ENCODE results near the gene HCST. TPM values are rescaled to one million over a fixed set of nuclear protein-coding genes. Genes with fewer than 3 reads are reported as not detected.

HCST gene
- total RNA-seq, 4 donors from 2014 or later, result 1.3 TPM; not detected in 3

DNA sequence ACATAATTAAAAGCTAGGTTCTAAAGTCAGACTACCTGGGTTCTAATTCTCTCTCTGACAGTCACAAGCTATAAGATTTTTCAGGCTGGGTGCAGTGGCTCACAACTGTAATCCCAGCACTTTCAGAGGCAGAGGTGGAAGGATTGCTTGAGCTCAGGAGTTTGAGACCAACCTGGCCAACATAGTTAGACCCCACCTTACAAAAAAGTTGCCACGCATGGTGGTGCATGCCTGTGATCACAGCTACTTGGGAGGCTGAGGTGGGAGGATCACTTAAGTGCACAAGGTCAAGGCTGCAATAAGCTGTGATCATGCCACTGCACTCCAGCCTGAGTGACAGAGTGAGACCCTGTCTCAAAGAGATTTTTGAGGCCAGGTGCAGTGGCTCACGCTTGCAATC, 8.0 kb upstream of the HCST start:
- TF ChIP-seq CTCF (IDR thresholded peaks at IDR 0.05) (no peak), POLR2A (IDR thresholded peaks at IDR 0.05) (no peak)
- H3K9me3 ChIP-seq, result no peaks in the 10 kb centered on the region
- H3K27ac ChIP-seq, result no peak overlapping the region
- no peaks in the 10 kb centered on the region for H3K27me3 ChIP-seq
- peaks cover 16 to 87% (median 28%) of the 10 kb centered on the region in 3 donors for H3K36me3 ChIP-seq
- no peak for DNase-seq
- WGBS, 2 donors, result 100% methylated on average over 1 to 2 of the region's 2 CpGs
- intact Hi-C loops (cut with DNase I), result no loop called here
- peaks cover 4 to 27% (median 14%) of the 10 kb centered on the region in 3 donors for H3K4me1 ChIP-seq
- H3K4me3 ChIP-seq, result no peak overlapping the region

DNA sequence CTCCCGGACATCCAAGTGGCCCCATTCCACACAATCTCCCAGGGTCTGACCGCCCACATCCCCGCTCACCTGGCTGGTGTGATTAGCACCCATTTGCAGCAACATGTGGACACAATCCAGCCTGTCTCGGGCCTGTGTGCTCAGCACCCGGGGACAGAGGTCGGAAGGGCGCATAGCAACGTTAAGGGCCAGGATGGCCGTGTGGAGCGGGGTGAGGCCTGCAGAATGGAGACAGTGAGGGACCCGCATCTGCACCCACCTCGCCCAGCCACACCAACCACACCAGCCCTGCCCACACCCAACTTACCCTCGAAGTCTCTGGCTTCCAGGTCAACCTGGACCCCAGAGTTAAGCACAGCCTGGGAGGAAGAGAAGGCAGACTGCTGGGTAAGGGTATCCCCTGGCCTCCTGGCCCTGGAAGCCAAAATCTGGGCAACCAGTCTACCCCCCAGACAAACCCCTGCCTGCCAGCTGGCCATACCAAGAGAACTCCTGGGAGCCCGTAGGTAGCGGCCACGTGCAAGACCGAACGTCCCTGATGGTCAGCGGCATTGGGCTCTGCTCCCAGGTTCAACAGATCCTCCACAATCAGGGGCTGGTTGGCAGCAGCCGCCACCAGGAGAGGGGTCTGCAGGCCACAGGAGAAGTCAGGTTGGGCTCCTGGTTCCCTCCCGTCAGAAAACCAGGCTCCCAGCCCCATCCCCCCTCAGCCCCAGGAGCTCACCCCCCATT, 6.3 kb upstream of the HCST start:
- peaks cover 16 to 70% (median 18%) of the 10 kb centered on the region in 3 donors for H3K36me3 ChIP-seq

GRCh38 chr19:35896643-35897040, 5.7 kb upstream of the HCST start:
- TF ChIP-seq CTCF (IDR thresholded peaks at IDR 0.05) (no peak), POLR2A (IDR thresholded peaks at IDR 0.05) (no peak)
- intact Hi-C loops (cut with DNase I), result loop anchor here (5.0 kb wide), 1 partner anchor 36 kb away; no protein-coding TSS in a partner anchor
- Histone ChIP-seq H3K36me3 (peaks cover 16 to 64% (median 18%) of the 10 kb centered on the region in 3 donors), H3K4me3 (no peak overlapping the region), H3K4me1 (peaks cover 4 to 47% (median 23%) of the 10 kb centered on the region in 3 donors), H3K27ac (no peak overlapping the region), H3K9me3 (no peaks in the 10 kb centered on the region), H3K27me3 (no peaks in the 10 kb centered on the region)
- WGBS, 2 donors, result 70 to 95% methylated on average over 4 to 8 of the region's 13 CpGs
- no peak for DNase-seq

More for the DNA sequence above, 6.3 kb upstream of the HCST start:
- WGBS, 2 donors, result 84 to 95% methylated on average over 7 to 9 of the region's 21 CpGs
- Histone ChIP-seq H3K9me3 (no peaks in the 10 kb centered on the region), H3K4me3 (no peak overlapping the region), H3K27ac (no peak overlapping the region), H3K4me1 (peaks cover 4 to 41% (median 18%) of the 10 kb centered on the region in 3 donors), H3K27me3 (no peaks in the 10 kb centered on the region)
- no peak for TF ChIP-seq CTCF (IDR thresholded peaks at IDR 0.05)
- TF ChIP-seq POLR2A (IDR thresholded peaks at IDR 0.05), result no peak
- DNase-seq, result no peak
- intact Hi-C loops (cut with DNase I), result loop anchor here (5.0 kb wide), 1 partner anchor 36 kb away; no protein-coding TSS in a partner anchor

DNA sequence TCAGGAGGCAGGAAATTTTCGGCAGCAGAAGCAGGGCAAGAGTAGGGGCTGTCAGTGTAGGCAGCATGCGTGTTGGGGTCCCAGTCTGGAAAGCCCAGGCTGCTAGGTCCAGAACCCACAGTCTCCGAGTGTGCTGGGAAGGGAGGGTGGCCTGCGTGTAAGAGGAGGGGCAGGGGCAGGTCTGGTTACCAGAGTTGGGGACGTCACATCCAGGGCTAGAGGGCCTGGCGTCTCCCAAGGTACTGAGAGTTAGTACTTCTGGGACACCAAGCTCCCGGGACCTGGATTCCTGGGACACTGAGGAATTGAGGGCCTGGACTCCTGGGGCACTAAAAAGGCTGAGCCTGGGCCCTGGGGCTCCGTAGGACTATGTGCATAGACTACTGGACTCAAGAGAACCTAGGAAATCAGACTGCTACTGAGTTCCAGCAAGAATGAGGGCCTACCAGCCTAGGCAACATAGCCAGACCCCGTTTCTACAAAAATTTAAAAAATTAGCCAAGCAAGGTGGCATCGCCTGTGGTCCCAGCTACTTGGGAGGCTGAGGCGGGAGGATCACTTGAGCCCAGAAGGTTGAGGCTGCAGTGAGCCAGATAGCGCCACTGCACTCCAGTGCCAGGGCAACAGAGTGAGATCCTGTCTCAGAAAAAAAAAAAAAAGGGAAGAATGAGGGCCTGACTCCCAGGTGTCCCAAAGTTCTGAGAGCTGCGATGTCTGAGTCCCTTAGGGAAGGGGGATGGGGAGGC, 4.5 kb upstream of the HCST start:
- H3K27me3 ChIP-seq, result no peaks in the 10 kb centered on the region
- WGBS, 2 donors, result 82 to 87% methylated on average over 9 to 10 of the region's 13 CpGs
- TF ChIP-seq POLR2A (IDR thresholded peaks at IDR 0.05), result no peak
- TF ChIP-seq CTCF (IDR thresholded peaks at IDR 0.05), result no peak
- peaks cover 4 to 58% (median 23%) of the 10 kb centered on the region in 3 donors for H3K4me1 ChIP-seq
- H3K4me3 ChIP-seq, result peak overlapping the region; percentile 55 to 77 (median 62)
- DNase-seq, result no peak
- H3K27ac ChIP-seq, result peak overlapping the region; percentile 87 to 97 (median 94)
- no peaks in the 10 kb centered on the region for H3K9me3 ChIP-seq
- intact Hi-C loops (cut with DNase I), result loop anchor here (5.0 kb wide), 1 partner anchor 34 kb away; no protein-coding TSS in a partner anchor
- peaks cover 16 to 52% (median 18%) of the 10 kb centered on the region in 3 donors for H3K36me3 ChIP-seq

DNA sequence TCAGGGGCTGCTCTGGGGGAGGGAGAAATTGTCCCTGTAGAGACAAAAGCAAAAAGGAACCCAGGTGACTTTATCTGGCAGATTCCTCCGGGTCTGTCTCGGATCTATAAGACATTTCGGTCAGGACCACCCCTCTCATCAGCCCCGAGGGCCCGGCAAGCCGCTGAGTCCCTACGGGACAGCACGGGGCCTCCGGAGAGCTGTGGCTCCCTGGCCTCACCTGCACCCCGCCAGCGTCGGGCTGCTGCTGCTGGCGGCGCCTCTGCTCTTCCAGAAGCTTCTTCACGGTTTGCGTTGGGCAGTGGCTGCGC, 3.9 kb upstream of the HCST start:
- peaks cover 16 to 46% (median 18%) of the 10 kb centered on the region in 3 donors for H3K36me3 ChIP-seq
- peak overlapping the region; percentile 55 to 77 (median 62) for H3K4me3 ChIP-seq
- peak overlapping the region; percentile 87 to 97 (median 94) for H3K27ac ChIP-seq
- WGBS, 2 donors, result 12 to 13% methylated on average over 5 of the region's 17 CpGs
- no peak for DNase-seq
- TF ChIP-seq POLR2A (IDR thresholded peaks at IDR 0.05) (no peak), CTCF (IDR thresholded peaks at IDR 0.05) (no peak)
- H3K9me3 ChIP-seq, result no peaks in the 10 kb centered on the region
- H3K4me1 ChIP-seq, result peaks cover 7 to 63% (median 26%) of the 10 kb centered on the region in 3 donors
- intact Hi-C loops (cut with DNase I), result loop anchor here (5.0 kb wide), 1 partner anchor 34 kb away; no protein-coding TSS in a partner anchor
- H3K27me3 ChIP-seq, result no peaks in the 10 kb centered on the region
